ENCODE results near the gene MMP27.

The MMP27 gene

GRCh38 chr11:102695201-102695600, 10.4 kb downstream of the MMP27 start:
- DNase-seq, result no peak

- peak; percentile 41 to 66 for DNase-seq
Measured at GRCh38 chr11:102685754-102686153, 19.8 kb downstream of the MMP27 start.

GRCh38 chr11:102685338-102685737, 20.2 kb downstream of the MMP27 start:
- no peak for DNase-seq

GRCh38 chr11:102683277-102683676, 22.3 kb downstream of the MMP27 start:
- DNase-seq, result no peak

GRCh38 chr11:102680945-102681344, 24.6 kb downstream of the MMP27 start:
- DNase-seq, result peak; percentile 95 to 97

- no peak for DNase-seq
Measured at GRCh38 chr11:102678022-102678421, 27.5 kb downstream of the MMP27 start.

GRCh38 chr11:102676084-102676483, 29.5 kb downstream of the MMP27 start:
- no peak for DNase-seq

- DNase-seq, result no peak
Measured at GRCh38 chr11:102669664-102670063, 35.9 kb downstream of the MMP27 start.

- peak; percentile 47 to 70 for DNase-seq
Measured at GRCh38 chr11:102666331-102666957, 39.1 kb downstream of the MMP27 start.

- DNase-seq, result peak in 1 of 2 experiments; percentile 13
Measured at GRCh38 chr11:102664001-102664752, 41.4 kb downstream of the MMP27 start.

- DNase-seq, result no peak
Measured at GRCh38 chr11:102662607-102663006, 43.0 kb downstream of the MMP27 start.

GRCh38 chr11:102661040-102661439, 44.5 kb downstream of the MMP27 start:
- no peak for DNase-seq

GRCh38 chr11:102656528-102656927, 49.0 kb downstream of the MMP27 start:
- no peak for DNase-seq

GRCh38 chr11:102655547-102655946, 50.0 kb downstream of the MMP27 start:
- DNase-seq, result no peak

GRCh38 chr11:102654761-102655160, 50.8 kb downstream of the MMP27 start:
- no peak for DNase-seq

- DNase-seq, result no peak
Measured at GRCh38 chr11:102653744-102654291, 51.8 kb downstream of the MMP27 start.

- DNase-seq, result no peak
Measured at GRCh38 chr11:102647430-102647829, 58.1 kb downstream of the MMP27 start.

- no peak for DNase-seq
Measured at GRCh38 chr11:102643941-102644340, 61.6 kb downstream of the MMP27 start.

All from AML-193 (cell line).